Measurements from ENCODE around the gene THRA. TPM values are rescaled to one million over a fixed set of nuclear protein-coding genes. Genes with fewer than 3 reads are reported as not detected.

The THRA gene
- polyA plus RNA-seq, 1 donor = 61.7 TPM

- no peaks in the 10 kb centered on the region for H3K9me3 ChIP-seq (ENCODE audit: control insufficient read depth, low read depth, low read length)
- peak in 1 of 2 donors; percentile 80 for DNase-seq
- no CpG with 5 or more reads among the region's 19 CpGs for WGBS (ENCODE audit: insufficient coverage, low lambda C conversion rate)
- peak overlapping the region; percentile 33 for H3K4me3 ChIP-seq (ENCODE audit: low read length)
- H3K27ac ChIP-seq (ENCODE audit: low read length) = peak overlapping the region; percentile 99
- H3K27me3 ChIP-seq (ENCODE audit: control insufficient read depth, insufficient read depth, low read length) = no peaks in the 10 kb centered on the region
- peaks cover 27% of the 10 kb centered on the region for H3K36me3 ChIP-seq (ENCODE audit: control insufficient read depth, insufficient read depth, low read length)
- peaks cover 83% of the 10 kb centered on the region for H3K4me1 ChIP-seq (ENCODE audit: control insufficient read depth, insufficient read depth, low read length)
Observed at GRCh38 chr17:40072040-40072734, 9.4 kb downstream of the THRA start.

GRCh38 chr17:40072735-40073346, 10.1 kb downstream of the THRA start:
- WGBS (ENCODE audit: insufficient coverage, low lambda C conversion rate) = no CpG with 5 or more reads among the region's 8 CpGs

GRCh38 chr17:40073454-40074174, 10.8 kb downstream of the THRA start:
- Histone ChIP-seq H3K27me3 (ENCODE audit: control insufficient read depth, insufficient read depth, low read length) (no peaks in the 10 kb centered on the region), H3K9me3 (ENCODE audit: control insufficient read depth, low read depth, low read length) (no peaks in the 10 kb centered on the region), H3K27ac (ENCODE audit: low read length) (peak overlapping the region; percentile 99), H3K4me1 (ENCODE audit: control insufficient read depth, insufficient read depth, low read length) (peaks cover 69% of the 10 kb centered on the region), H3K4me3 (ENCODE audit: low read length) (no peak overlapping the region), H3K36me3 (ENCODE audit: control insufficient read depth, insufficient read depth, low read length) (peaks cover 33% of the 10 kb centered on the region)
- WGBS (ENCODE audit: insufficient coverage, low lambda C conversion rate) = 20% methylated on average over 1 of the region's 7 CpGs
- DNase-seq = peak in 1 of 2 donors; percentile 42

More at GRCh38 chr17:40072735-40073346, 10.1 kb downstream of the THRA start:
- Histone ChIP-seq H3K4me3 (ENCODE audit: low read length) (peak overlapping the region; percentile 32), H3K27me3 (ENCODE audit: control insufficient read depth, insufficient read depth, low read length) (no peaks in the 10 kb centered on the region), H3K36me3 (ENCODE audit: control insufficient read depth, insufficient read depth, low read length) (peaks cover 30% of the 10 kb centered on the region), H3K27ac (ENCODE audit: low read length) (peak overlapping the region; percentile 99), H3K9me3 (ENCODE audit: control insufficient read depth, low read depth, low read length) (no peaks in the 10 kb centered on the region), H3K4me1 (ENCODE audit: control insufficient read depth, insufficient read depth, low read length) (peaks cover 76% of the 10 kb centered on the region)
- peak; percentile 95 to 98 for DNase-seq

DNA sequence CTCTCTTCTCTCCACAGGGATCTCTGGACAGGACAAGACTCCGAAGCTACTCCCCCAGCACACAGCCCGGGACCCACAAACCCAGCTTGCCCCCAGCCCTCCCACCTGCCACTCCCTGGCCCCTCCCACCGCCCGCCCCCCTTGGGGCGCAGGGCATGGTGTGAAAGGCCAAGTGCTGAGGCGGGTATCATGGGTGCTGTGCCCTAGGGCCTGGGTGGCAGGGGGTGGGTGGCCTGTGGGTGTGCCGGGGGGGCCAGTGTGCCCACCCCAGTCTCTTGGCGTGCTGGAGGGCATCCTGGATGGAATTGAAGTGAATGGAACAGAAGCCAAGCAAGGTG, 11.4 kb downstream of the THRA start:
- no CpG with 5 or more reads among the region's 8 CpGs for WGBS (ENCODE audit: insufficient coverage, low lambda C conversion rate)
- no peak for DNase-seq
- peaks cover 65% of the 10 kb centered on the region for H3K4me1 ChIP-seq (ENCODE audit: control insufficient read depth, insufficient read depth, low read length)
- no peaks in the 10 kb centered on the region for H3K27me3 ChIP-seq (ENCODE audit: control insufficient read depth, insufficient read depth, low read length)
- peaks cover 36% of the 10 kb centered on the region for H3K36me3 ChIP-seq (ENCODE audit: control insufficient read depth, insufficient read depth, low read length)
- H3K4me3 ChIP-seq (ENCODE audit: low read length) = no peak overlapping the region
- no peaks in the 10 kb centered on the region for H3K9me3 ChIP-seq (ENCODE audit: control insufficient read depth, low read depth, low read length)
- peak overlapping the region; percentile 99 for H3K27ac ChIP-seq (ENCODE audit: low read length)

DNA sequence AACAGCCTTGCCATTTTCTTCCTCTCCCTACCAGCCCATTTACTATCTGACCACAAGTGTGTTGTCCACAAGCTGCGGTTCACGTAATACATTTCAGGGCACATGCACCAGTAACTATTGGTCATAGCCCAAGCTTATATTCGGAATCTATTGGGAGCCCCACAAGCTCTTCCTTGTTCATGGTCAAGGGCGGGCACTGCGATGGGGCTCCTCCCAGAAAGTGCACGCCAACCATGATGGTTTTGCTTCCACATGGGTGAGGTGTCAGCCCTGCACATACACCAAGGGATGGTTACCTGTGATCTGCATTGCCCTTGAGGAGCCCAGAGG, 12.1 kb downstream of the THRA start:
- no CpG with 5 or more reads among the region's 6 CpGs for WGBS (ENCODE audit: insufficient coverage, low lambda C conversion rate)

GRCh38 chr17:40075201-40075941, 12.6 kb downstream of the THRA start:
- H3K27ac ChIP-seq (ENCODE audit: low read length) = peak overlapping the region; percentile 99
- H3K9me3 ChIP-seq (ENCODE audit: control insufficient read depth, low read depth, low read length) = no peaks in the 10 kb centered on the region
- peaks cover 53% of the 10 kb centered on the region for H3K4me1 ChIP-seq (ENCODE audit: control insufficient read depth, insufficient read depth, low read length)
- DNase-seq = peak in 1 of 2 donors; percentile 81
- WGBS (ENCODE audit: insufficient coverage, low lambda C conversion rate) = no CpG with 5 or more reads among the region's 11 CpGs
- H3K36me3 ChIP-seq (ENCODE audit: control insufficient read depth, insufficient read depth, low read length) = peaks cover 46% of the 10 kb centered on the region
- H3K27me3 ChIP-seq (ENCODE audit: control insufficient read depth, insufficient read depth, low read length) = no peaks in the 10 kb centered on the region
- H3K4me3 ChIP-seq (ENCODE audit: low read length) = no peak overlapping the region

More for the DNA sequence above, 12.1 kb downstream of the THRA start:
- Histone ChIP-seq H3K27me3 (ENCODE audit: control insufficient read depth, insufficient read depth, low read length) (no peaks in the 10 kb centered on the region), H3K27ac (ENCODE audit: low read length) (peak overlapping the region; percentile 99), H3K36me3 (ENCODE audit: control insufficient read depth, insufficient read depth, low read length) (peaks cover 42% of the 10 kb centered on the region), H3K4me3 (ENCODE audit: low read length) (no peak overlapping the region), H3K9me3 (ENCODE audit: control insufficient read depth, low read depth, low read length) (no peaks in the 10 kb centered on the region), H3K4me1 (ENCODE audit: control insufficient read depth, insufficient read depth, low read length) (peaks cover 58% of the 10 kb centered on the region)
- DNase-seq = no peak

DNA sequence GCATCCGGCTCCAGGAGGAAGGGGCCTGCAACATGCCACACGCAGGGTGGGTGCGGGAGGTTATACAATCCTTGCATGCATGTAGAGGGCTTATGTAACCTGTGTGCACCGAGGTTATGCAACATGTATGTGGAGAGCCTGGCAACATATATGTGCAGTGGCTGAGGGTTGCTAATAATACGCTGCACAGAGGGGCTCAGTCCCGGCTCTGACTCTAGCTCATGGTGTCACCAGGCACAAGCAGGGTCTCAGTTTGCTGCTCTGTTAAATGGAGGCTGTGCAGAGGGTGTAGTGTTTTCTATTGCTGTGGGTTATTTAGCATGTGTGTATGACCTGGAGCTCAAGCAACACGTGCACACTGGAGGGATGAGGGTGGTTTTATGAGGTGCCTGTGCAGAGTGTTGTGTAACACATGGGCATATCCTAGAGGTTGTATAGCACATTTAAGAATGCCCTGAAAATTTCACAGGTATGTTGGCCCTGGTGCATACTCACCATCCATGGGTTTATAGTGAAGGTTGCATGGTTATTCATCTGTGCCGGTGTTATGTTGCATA, 13.3 kb downstream of the THRA start:
- H3K9me3 ChIP-seq (ENCODE audit: control insufficient read depth, low read depth, low read length) = no peaks in the 10 kb centered on the region
- H3K27me3 ChIP-seq (ENCODE audit: control insufficient read depth, insufficient read depth, low read length) = no peaks in the 10 kb centered on the region
- WGBS (ENCODE audit: insufficient coverage, low lambda C conversion rate) = 20% methylated on average over 1 of the region's 8 CpGs
- H3K4me1 ChIP-seq (ENCODE audit: control insufficient read depth, insufficient read depth, low read length) = peaks cover 48% of the 10 kb centered on the region
- DNase-seq = peak in 1 of 2 donors; percentile 60
- peak overlapping the region; percentile 99 for H3K27ac ChIP-seq (ENCODE audit: low read length)
- peaks cover 50% of the 10 kb centered on the region for H3K36me3 ChIP-seq (ENCODE audit: control insufficient read depth, insufficient read depth, low read length)
- H3K4me3 ChIP-seq (ENCODE audit: low read length) = no peak overlapping the region

- no peaks in the 10 kb centered on the region for H3K9me3 ChIP-seq (ENCODE audit: control insufficient read depth, low read depth, low read length)
- WGBS (ENCODE audit: insufficient coverage, low lambda C conversion rate) = no CpG with 5 or more reads among the region's 7 CpGs
- peaks cover 43% of the 10 kb centered on the region for H3K4me1 ChIP-seq (ENCODE audit: control insufficient read depth, insufficient read depth, low read length)
- peaks cover 51% of the 10 kb centered on the region for H3K36me3 ChIP-seq (ENCODE audit: control insufficient read depth, insufficient read depth, low read length)
- no peak for DNase-seq
- H3K27ac ChIP-seq (ENCODE audit: low read length) = no peak overlapping the region
- H3K27me3 ChIP-seq (ENCODE audit: control insufficient read depth, insufficient read depth, low read length) = no peaks in the 10 kb centered on the region
- no peak overlapping the region for H3K4me3 ChIP-seq (ENCODE audit: low read length)
Observed at GRCh38 chr17:40076591-40076990, 13.8 kb downstream of the THRA start.

- Histone ChIP-seq H3K36me3 (ENCODE audit: control insufficient read depth, insufficient read depth, low read length) (peaks cover 61% of the 10 kb centered on the region), H3K4me1 (ENCODE audit: control insufficient read depth, insufficient read depth, low read length) (peaks cover 15% of the 10 kb centered on the region), H3K4me3 (ENCODE audit: low read length) (no peak overlapping the region), H3K27me3 (ENCODE audit: control insufficient read depth, insufficient read depth, low read length) (no peaks in the 10 kb centered on the region), H3K9me3 (ENCODE audit: control insufficient read depth, low read depth, low read length) (no peaks in the 10 kb centered on the region), H3K27ac (ENCODE audit: low read length) (no peak overlapping the region)
- 100% methylated on average over 1 of the region's 3 CpGs for WGBS (ENCODE audit: insufficient coverage, low lambda C conversion rate)
- DNase-seq = no peak
Observed at GRCh38 chr17:40079545-40079944, 16.8 kb downstream of the THRA start.

- DNase-seq = no peak
- Histone ChIP-seq H3K4me3 (ENCODE audit: low read length) (no peak overlapping the region), H3K9me3 (ENCODE audit: control insufficient read depth, low read depth, low read length) (no peaks in the 10 kb centered on the region), H3K27me3 (ENCODE audit: control insufficient read depth, insufficient read depth, low read length) (no peaks in the 10 kb centered on the region), H3K27ac (ENCODE audit: low read length) (no peak overlapping the region), H3K4me1 (ENCODE audit: control insufficient read depth, insufficient read depth, low read length) (peaks cover 6% of the 10 kb centered on the region), H3K36me3 (ENCODE audit: control insufficient read depth, insufficient read depth, low read length) (peaks cover 77% of the 10 kb centered on the region)
- no CpG with 5 or more reads among the region's 14 CpGs for WGBS (ENCODE audit: insufficient coverage, low lambda C conversion rate)
Observed at GRCh38 chr17:40084477-40084876, 21.7 kb downstream of the THRA start.

Measured in large intestine (tissue), 3 donors.